ENCODE data around the gene COQ10A. TPM values are rescaled to one million over a fixed set of nuclear protein-coding genes. Genes with fewer than 3 reads are reported as not detected.
A peak's percentile ranks its signal among the peaks of the same experiment; 100 is the strongest.

The COQ10A gene
- total RNA-seq, 4 donors from 2014 or later: 14.0 to 26.1 (median 22.8) TPM

- peaks cover 0 to 19% (median 0%) of the 10 kb centered on the region in 3 donors for H3K36me3 ChIP-seq
- peak; percentile 96 to 98 for DNase-seq (ENCODE audit: low spot score in 2 of 2)
- H3K4me1 ChIP-seq: peaks cover 0 to 56% (median 31%) of the 10 kb centered on the region in 4 donors
- H3K27ac ChIP-seq: peak within 1 kb of the TSS; percentile 90 to 99 (median 96)
- no peaks in the 10 kb centered on the region for H3K27me3 ChIP-seq
- 0 to 1% methylated on average over 33 to 39 of the region's 42 CpGs for WGBS, 2 donors
- H3K9me3 ChIP-seq: no peaks in the 10 kb centered on the region
- peak in 2 of 5 experiments; percentile 19 to 48 for TF ChIP-seq CTCF (IDR thresholded peaks at IDR 0.05)
- TF ChIP-seq POLR2A (IDR thresholded peaks at IDR 0.05): peak; percentile 95 to 99
- peak; percentile 84 to 100 for TF ChIP-seq EP300 (IDR thresholded peaks at IDR 0.05)
- peak within 1 kb of the TSS; percentile 69 to 95 (median 82) for H3K4me3 ChIP-seq
Observed at GRCh38 chr12:56221757-56222530, 44.8 kb upstream of the COQ10A start, which contains the start of gene RNF41. Gene RNF41 (minus strand): TSS chr12:56221922. CDS start chr12:56214047, 7,875 bp downstream.

GRCh38 chr12:56222531-56222895 lies 44.2 kb upstream of the COQ10A start:
- no peak for DNase-seq (ENCODE audit: low spot score in 2 of 2)
- Histone ChIP-seq H3K4me3 (peak overlapping the region; percentile 69 to 95 (median 82)), H3K9me3 (no peaks in the 10 kb centered on the region), H3K27ac (peak overlapping the region; percentile 90 to 99 (median 96)), H3K27me3 (no peaks in the 10 kb centered on the region), H3K4me1 (peaks cover 0 to 56% (median 31%) of the 10 kb centered on the region in 4 donors), H3K36me3 (peaks cover 0 to 19% (median 0%) of the 10 kb centered on the region in 3 donors)
- no peak for TF ChIP-seq EP300 (IDR thresholded peaks at IDR 0.05)
- TF ChIP-seq CTCF (IDR thresholded peaks at IDR 0.05): no peak
- TF ChIP-seq POLR2A (IDR thresholded peaks at IDR 0.05): no peak
- 9 to 14% methylated on average over 4 of the region's 4 CpGs for WGBS, 2 donors

GRCh38 chr12:56223571-56224101 lies 43.1 kb upstream of the COQ10A start:
- TF ChIP-seq EP300 (IDR thresholded peaks at IDR 0.05): no peak
- TF ChIP-seq CTCF (IDR thresholded peaks at IDR 0.05): no peak
- TF ChIP-seq POLR2A (IDR thresholded peaks at IDR 0.05): no peak
- Histone ChIP-seq H3K4me3 (peak overlapping the region in 3 of 4 donors; percentile 33 to 65 (median 62)), H3K36me3 (peaks cover 0 to 28% (median 0%) of the 10 kb centered on the region in 3 donors), H3K27me3 (no peaks in the 10 kb centered on the region), H3K27ac (peak overlapping the region; percentile 52 to 99 (median 93)), H3K4me1 (peaks cover 0 to 51% (median 31%) of the 10 kb centered on the region in 4 donors), H3K9me3 (no peaks in the 10 kb centered on the region)
- WGBS, 2 donors: 24 to 29% methylated on average over 15 of the region's 15 CpGs
- no peak for DNase-seq (ENCODE audit: low spot score in 2 of 2)

GRCh38 chr12:56224102-56224701 lies 42.5 kb upstream of the COQ10A start, which contains the start of gene NABP2:
Gene NABP2 (plus strand): TSS chr12:56224342. CDS start chr12:56224857, 515 bp downstream.
- Histone ChIP-seq H3K27me3 (no peaks in the 10 kb centered on the region), H3K4me1 (peaks cover 0 to 46% (median 31%) of the 10 kb centered on the region in 4 donors), H3K9me3 (no peaks in the 10 kb centered on the region), H3K4me3 (peak within 1 kb of the TSS; percentile 33 to 65 (median 59)), H3K27ac (peak within 1 kb of the TSS; percentile 52 to 99 (median 94)), H3K36me3 (peaks cover 0 to 33% (median 0%) of the 10 kb centered on the region in 3 donors)
- peak; percentile 97 for DNase-seq (ENCODE audit: low spot score in 2 of 2)
- peak; percentile 81 to 98 (median 94) for TF ChIP-seq CTCF (IDR thresholded peaks at IDR 0.05)
- TF ChIP-seq EP300 (IDR thresholded peaks at IDR 0.05): peak; percentile 83 to 91
- peak in 1 of 2 donors; percentile 62 for TF ChIP-seq POLR2A (IDR thresholded peaks at IDR 0.05)
- 0% methylated on average over 29 to 31 of the region's 41 CpGs for WGBS, 2 donors

All from tibial nerve (tissue), 4 donors.